ENCODE results near the gene DRP2. TPM values are rescaled to one million over a fixed set of nuclear protein-coding genes. Genes with fewer than 3 reads are reported as not detected.

The DRP2 gene
- total RNA-seq, 1 experiment from 2014 or later, result 0.64 TPM

GRCh38 chrX:101257448-101258258 is 38.1 kb downstream of the DRP2 start:
- no peaks in the 10 kb centered on the region for H3K9me3 ChIP-seq (ENCODE audit: control insufficient read depth in 1 of 2, insufficient read depth in 1 of 2, low read depth in 1 of 2, low read length in 2 of 2)
- ChIA-PET RAD21 (ENCODE audit: low non-redundant PET in 1 of 2, low total read pairs in 2 of 2, uncharacterized antibody in 2 of 2, unreplicated experiment in 2 of 2) (no interaction called here), POLR2A (no interaction called here), CTCF (no interaction called here)
- H3K27ac ChIP-seq (ENCODE audit: low read depth, low read length), result no peak overlapping the region
- no peak overlapping the region for H2AFZ ChIP-seq (ENCODE audit: low read depth, low read length, poor library complexity, severe bottlenecking)
- BruUV-seq (replicated peaks), result no TSS peak
- H3K36me3 ChIP-seq (ENCODE audit: control insufficient read depth in 1 of 2, insufficient read depth in 2 of 2, low read length in 2 of 2), result no peaks in the 10 kb centered on the region
- no peaks in the 10 kb centered on the region for H3K27me3 ChIP-seq (ENCODE audit: insufficient read depth, low read length)
- intact Hi-C loops (cut with micrococcal nuclease), result no loop called here
- H3K4me1 ChIP-seq (ENCODE audit: control insufficient read depth in 1 of 2, insufficient read depth in 2 of 2, low read length in 2 of 2), result no peaks in the 10 kb centered on the region
- H3K79me2 ChIP-seq (ENCODE audit: insufficient read depth, low read length), result no peaks in the 10 kb centered on the region
- TF ChIP-seq RAD21 (IDR thresholded peaks at IDR 0.05; ENCODE audit: low read depth), result no peak
- TF ChIP-seq FOSL1 (IDR thresholded peaks at IDR 0.05; ENCODE audit: low read depth), result no peak
- TF ChIP-seq CTCF (IDR thresholded peaks at IDR 0.05 in 2 of 3, conservative IDR thresholded peaks at IDR 0.05 in 1 of 3; ENCODE audit: borderline replicate concordance in 1 of 3, insufficient read depth in 1 of 3, low read depth in 2 of 3, low read length in 2 of 3), result no peak
- TF ChIP-seq CBX3 (IDR thresholded peaks at IDR 0.05; ENCODE audit: low read depth), result no peak
- TF ChIP-seq ELF1 (IDR thresholded peaks at IDR 0.05; ENCODE audit: borderline replicate concordance, low read depth), result no peak
- no peak for TF ChIP-seq POLR2AphosphoS5 (IDR thresholded peaks at IDR 0.05; ENCODE audit: low read depth, low read length)
- TF ChIP-seq SIN3A (IDR thresholded peaks at IDR 0.05; ENCODE audit: low read depth), result no peak
- TF ChIP-seq YY1 (IDR thresholded peaks at IDR 0.05; ENCODE audit: extremely low read depth, insufficient replicate concordance, low read depth, low read length), result no peak
- no peak for TF ChIP-seq ZFX (IDR thresholded peaks at IDR 0.05)
- TF ChIP-seq MAX (IDR thresholded peaks at IDR 0.05), result no peak
- no peak for TF ChIP-seq JUND (IDR thresholded peaks at IDR 0.05)
- H3K4me2 ChIP-seq (ENCODE audit: low read length), result no peak overlapping the region
- H3K9me2 ChIP-seq (ENCODE audit: insufficient read depth), result no peaks in the 10 kb centered on the region
- no peak for ATAC-seq
- H3K9ac ChIP-seq (ENCODE audit: low read length), result no peak overlapping the region
- H4K20me1 ChIP-seq (ENCODE audit: insufficient read depth), result no peaks in the 10 kb centered on the region
- no peak overlapping the region for H3K4me3 ChIP-seq (replicated peaks in 1 of 2; ENCODE audit: low read depth in 1 of 2, low read length in 2 of 2)
- DNase-seq (ENCODE audit: low read depth, low spot score), result no peak
